ENCODE measurements around the gene TMCO4.

The TMCO4 gene

GRCh38 chr1:19633106-19633505 lies 166.6 kb downstream of the TMCO4 start:
- no peak for DNase-seq
